HEK293 (cell line): ENCODE results near the gene ZNF280D.

Source experiments
- CTCF ChIA-PET: fragments of 350-600 bp; formaldehyde crosslinking; extraction: SDS; loops from one replicate; lab custom pipeline; 2021; ENCODE audit warnings: antibody characterized with exemption; lab: Yijun Ruan, JAX
- POLR2A ChIA-PET: fragments of 300-600 bp; formaldehyde crosslinking; extraction: SDS; loops from one replicate; lab custom pipeline; 2020; ENCODE audit warnings: antibody characterized with exemption, inconsistent platforms; lab: Yijun Ruan, JAX
- H3K27ac ChIP-seq: fragments of 200-500 bp; sonication (Bioruptor generic); 2 replicates; pipeline ENCODE4 v1.5.1; 2014; ENCODE audit warnings: low read depth, low read length, control low read depth, inconsistent platforms; ENCODE audit errors: extremely low read depth
- H3K36me3 ChIP-seq, 2 experiments: fragments of 200-500 bp in 1 of 2; sonication (Bioruptor generic) in 1 of 2; 1 replicate in 1 of 2; 2 replicates in 1 of 2; pipeline ENCODE4 v1.5.1; 2014 to 2017; ENCODE audit warnings: inconsistent platforms in 2 of 2, low read length in 2 of 2; ENCODE audit not compliant: control insufficient read depth in 2 of 2, insufficient read depth in 1 of 2
- H3K4me1 ChIP-seq: fragments of 200-500 bp; sonication (Bioruptor generic); 2 replicates; pipeline ENCODE4 v1.5.1; 2014; ENCODE audit warnings: mild to moderate bottlenecking, low read length, inconsistent platforms; ENCODE audit not compliant: control insufficient read depth, insufficient read depth
- H3K4me3 ChIP-seq: 2 replicates; pipeline ENCODE4 v1.5.1; 2011; ENCODE audit warnings: low read depth, mild to moderate bottlenecking, control low read depth, low read length, moderate library complexity
- H3K9me3 ChIP-seq: fragments of 200-500 bp; sonication (Bioruptor generic); 2 replicates; pipeline ENCODE4 v1.5.1; 2014; ENCODE audit warnings: low read depth, low read length, inconsistent platforms; ENCODE audit not compliant: control insufficient read depth, insufficient read depth
- HOXD13 ChIP-seq: sonication (generic); formaldehyde crosslinking; IDR thresholded peaks from 2 replicates; pipeline ENCODE4 v1.8.0; 2022; ENCODE audit warnings: missing genetic modification reagents, borderline replicate concordance
- YY1 ChIP-seq: fragments of 450-650 bp; formaldehyde crosslinking; IDR thresholded peaks from 2 replicates; pipeline ENCODE4 v1.5.1; 2018; ENCODE audit warnings: missing biosample characterization, missing genetic modification characterization
- ZBTB20 ChIP-seq: fragments of 450-650 bp; formaldehyde crosslinking; IDR thresholded peaks from 2 replicates; pipeline ENCODE4 v1.5.1; 2016; ENCODE audit warnings: missing biosample characterization, missing genetic modification characterization
- ZBTB21 ChIP-seq: fragments of 450-650 bp; formaldehyde crosslinking; IDR thresholded peaks from 2 replicates; pipeline ENCODE4 v1.5.1; 2017; ENCODE audit warnings: missing biosample characterization, missing genetic modification characterization
- ZNF10 ChIP-seq: fragments of 450-650 bp; formaldehyde crosslinking; IDR thresholded peaks from 2 replicates; pipeline ENCODE4 v1.5.1; 2017; ENCODE audit warnings: missing biosample characterization, missing genetic modification characterization
- ZNF19 ChIP-seq: fragments of 450-650 bp; formaldehyde crosslinking; IDR thresholded peaks from 2 replicates; pipeline ENCODE4; 2016; ENCODE audit warnings: missing biosample characterization, missing genetic modification characterization, low read depth
- ZNF366 ChIP-seq: fragments of 450-650 bp; formaldehyde crosslinking; conservative IDR thresholded peaks from 2 replicates; pipeline ENCODE4 v1.5.1; 2016; ENCODE audit warnings: missing biosample characterization, missing genetic modification characterization
- ZNF416 ChIP-seq: fragments of 450-650 bp; formaldehyde crosslinking; IDR thresholded peaks from 2 replicates; pipeline ENCODE4 v1.5.1; 2016; ENCODE audit warnings: missing biosample characterization, missing genetic modification characterization
- ZNF423 ChIP-seq: fragments of 450-650 bp; formaldehyde crosslinking; IDR thresholded peaks from 2 replicates; pipeline ENCODE4 v1.5.1; 2016; ENCODE audit warnings: missing biosample characterization, missing genetic modification characterization
- ZNF544 ChIP-seq: fragments of 450-650 bp; formaldehyde crosslinking; IDR thresholded peaks from 2 replicates; pipeline ENCODE4 v1.5.0; 2017; ENCODE audit warnings: missing biosample characterization, missing genetic modification characterization
- ZNF561 ChIP-seq: fragments of 450-650 bp; IDR thresholded peaks from 2 replicates; pipeline ENCODE4 v1.5.1; 2018; ENCODE audit warnings: missing biosample characterization, missing genetic modification characterization, borderline replicate concordance
- ZNF571 ChIP-seq: fragments of 450-650 bp; formaldehyde crosslinking; IDR thresholded peaks from 2 replicates; pipeline ENCODE4 v1.5.0; 2017; ENCODE audit warnings: missing biosample characterization, missing genetic modification characterization
- ZNF596 ChIP-seq: fragments of 450-650 bp; IDR thresholded peaks from 2 replicates; pipeline ENCODE4 v1.5.0; 2018; ENCODE audit warnings: missing biosample characterization, mild to moderate bottlenecking, missing genetic modification characterization, moderate library complexity
- ZNF629 ChIP-seq: fragments of 450-650 bp; formaldehyde crosslinking; IDR thresholded peaks from 2 replicates; pipeline ENCODE4 v1.5.1; 2017; ENCODE audit warnings: missing biosample characterization, missing genetic modification characterization
- ZNF707 ChIP-seq: fragments of 450-650 bp; formaldehyde crosslinking; IDR thresholded peaks from 2 replicates; pipeline ENCODE4 v1.5.1; 2016; ENCODE audit warnings: missing biosample characterization, missing genetic modification characterization
- ZNF792 ChIP-seq: fragments of 450-650 bp; formaldehyde crosslinking; IDR thresholded peaks from 2 replicates; pipeline ENCODE4 v1.5.1; 2016; ENCODE audit warnings: missing biosample characterization, missing genetic modification characterization
- ZNF830 ChIP-seq: fragments of 450-650 bp; IDR thresholded peaks from 2 replicates; pipeline ENCODE4 v1.5.0; 2018; ENCODE audit warnings: missing biosample characterization, missing genetic modification characterization, low read depth, mild to moderate bottlenecking, moderate library complexity
- TF ChIP-seq, protein P1 (sequence below): fragments of 450-650 bp; formaldehyde crosslinking; IDR thresholded peaks from 2 replicates; pipeline ENCODE4 v1.5.1; 2016; ENCODE audit warnings: missing biosample characterization, missing genetic modification characterization, low read depth
- TF ChIP-seq, protein P2 (sequence below): fragments of 450-650 bp; formaldehyde crosslinking; IDR thresholded peaks from 2 replicates; pipeline ENCODE4 v1.5.1; 2016; ENCODE audit warnings: missing biosample characterization, missing genetic modification characterization
- TF ChIP-seq, protein P3 (sequence below): fragments of 450-650 bp; IDR thresholded peaks from 2 replicates; pipeline ENCODE4 v1.5.1; 2018; ENCODE audit warnings: missing biosample characterization, missing genetic modification characterization
- TF ChIP-seq, protein P4 (sequence below): fragments of 450-650 bp; formaldehyde crosslinking; IDR thresholded peaks from 2 replicates; pipeline ENCODE4 v1.5.1; 2016; ENCODE audit warnings: missing biosample characterization, missing genetic modification characterization
- TF ChIP-seq, protein P5 (sequence below): fragments of 450-650 bp; formaldehyde crosslinking; IDR thresholded peaks from 2 replicates; pipeline ENCODE4 v1.5.1; 2017; ENCODE audit warnings: missing biosample characterization, missing genetic modification characterization

Gene ZNF280D

DNA sequence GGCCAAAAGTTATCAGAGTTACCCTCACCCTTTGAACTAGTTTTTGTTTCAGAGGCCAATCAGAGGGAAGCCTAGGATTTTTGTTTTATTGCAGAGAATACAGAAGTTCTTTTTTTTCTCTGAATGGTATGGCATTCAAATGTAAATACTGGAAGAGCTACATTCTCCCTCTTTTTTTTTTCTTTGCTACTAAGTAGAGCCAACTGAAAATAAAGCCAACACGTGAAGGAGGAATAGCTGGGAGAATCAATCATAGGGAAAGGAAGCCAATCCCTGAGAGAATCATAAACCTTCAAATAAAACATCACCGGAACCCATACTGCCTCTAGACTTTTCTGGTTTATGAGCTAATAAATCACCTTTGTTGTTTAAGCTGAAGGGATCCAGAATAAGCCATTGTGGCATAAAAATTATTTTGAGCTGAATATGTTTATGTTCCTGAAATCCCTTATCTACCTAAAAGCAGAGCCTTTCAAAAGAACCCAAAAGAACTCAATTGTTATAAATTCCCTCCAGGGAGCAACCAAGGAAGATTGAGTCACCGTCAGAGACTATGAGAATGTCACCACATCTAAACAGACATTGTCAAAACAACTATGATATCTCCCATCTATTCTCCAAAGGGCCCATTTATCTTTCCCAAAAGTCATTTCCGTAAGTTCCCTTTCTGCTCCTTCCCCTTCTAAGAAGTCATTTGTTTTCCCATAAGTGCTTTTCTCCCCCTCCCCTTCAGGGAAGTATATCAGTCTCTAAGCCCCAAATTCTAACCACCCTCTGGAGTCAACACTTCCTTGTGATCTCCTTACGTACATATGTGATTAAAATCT lies 3.8 kb upstream of the ZNF280D start (continued):
- TF ChIP-seq, protein P1, sequence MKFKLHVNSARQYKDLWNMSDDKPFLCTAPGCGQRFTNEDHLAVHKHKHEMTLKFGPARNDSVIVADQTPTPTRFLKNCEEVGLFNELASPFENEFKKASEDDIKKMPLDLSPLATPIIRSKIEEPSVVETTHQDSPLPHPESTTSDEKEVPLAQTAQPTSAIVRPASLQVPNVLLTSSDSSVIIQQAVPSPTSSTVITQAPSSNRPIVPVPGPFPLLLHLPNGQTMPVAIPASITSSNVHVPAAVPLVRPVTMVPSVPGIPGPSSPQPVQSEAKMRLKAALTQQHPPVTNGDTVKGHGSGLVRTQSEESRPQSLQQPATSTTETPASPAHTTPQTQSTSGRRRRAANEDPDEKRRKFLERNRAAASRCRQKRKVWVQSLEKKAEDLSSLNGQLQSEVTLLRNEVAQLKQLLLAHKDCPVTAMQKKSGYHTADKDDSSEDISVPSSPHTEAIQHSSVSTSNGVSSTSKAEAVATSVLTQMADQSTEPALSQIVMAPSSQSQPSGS (tag by site-specific recombination) = no peak
- TF ChIP-seq, protein P2, sequence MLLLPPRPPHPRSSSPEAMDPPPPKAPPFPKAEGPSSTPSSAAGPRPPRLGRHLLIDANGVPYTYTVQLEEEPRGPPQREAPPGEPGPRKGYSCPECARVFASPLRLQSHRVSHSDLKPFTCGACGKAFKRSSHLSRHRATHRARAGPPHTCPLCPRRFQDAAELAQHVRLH = 0 out of 2 replicates have a peak, but pooled peaks have one; percentile 26
- TF ChIP-seq, protein P3, sequence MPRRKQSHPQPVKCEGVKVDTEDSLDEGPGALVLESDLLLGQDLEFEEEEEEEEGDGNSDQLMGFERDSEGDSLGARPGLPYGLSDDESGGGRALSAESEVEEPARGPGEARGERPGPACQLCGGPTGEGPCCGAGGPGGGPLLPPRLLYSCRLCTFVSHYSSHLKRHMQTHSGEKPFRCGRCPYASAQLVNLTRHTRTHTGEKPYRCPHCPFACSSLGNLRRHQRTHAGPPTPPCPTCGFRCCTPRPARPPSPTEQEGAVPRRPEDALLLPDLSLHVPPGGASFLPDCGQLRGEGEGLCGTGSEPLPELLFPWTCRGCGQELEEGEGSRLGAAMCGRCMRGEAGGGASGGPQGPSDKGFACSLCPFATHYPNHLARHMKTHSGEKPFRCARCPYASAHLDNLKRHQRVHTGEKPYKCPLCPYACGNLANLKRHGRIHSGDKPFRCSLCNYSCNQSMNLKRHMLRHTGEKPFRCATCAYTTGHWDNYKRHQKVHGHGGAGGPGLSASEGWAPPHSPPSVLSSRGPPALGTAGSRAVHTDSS (tag by site-specific recombination) = no peak
- TF ChIP-seq ZNF10 = no peak

DNA sequence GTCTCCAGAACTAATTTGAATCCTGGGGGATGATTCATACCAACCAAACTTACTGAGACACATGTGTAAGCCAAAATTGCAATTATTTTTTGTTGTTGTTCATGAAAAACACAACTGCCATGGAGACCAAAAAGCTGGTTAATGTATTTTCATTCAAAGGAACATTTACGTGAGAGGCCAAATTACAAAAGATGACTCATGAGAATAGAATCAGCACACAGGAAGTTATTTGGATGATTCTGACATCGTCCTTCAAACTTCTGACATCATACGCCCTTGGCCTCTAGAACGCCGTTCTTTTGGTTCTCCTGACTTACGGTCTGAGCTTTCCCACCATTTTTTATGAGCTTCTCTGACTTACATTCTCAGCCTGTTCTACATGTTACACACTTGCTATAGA lies 3.0 kb upstream of the ZNF280D start:
- POLR2A ChIA-PET = no interaction called here
- Histone ChIP-seq H3K4me1 (peaks cover 5% of the 10 kb centered on the region), H3K9me3 (no peaks in the 10 kb centered on the region), H3K36me3 (no peaks in the 10 kb centered on the region), H3K27ac (no peak overlapping the region), H3K4me3 (no peak overlapping the region)
- CTCF ChIA-PET = no interaction called here
- TF ChIP-seq ZNF629 (peak; percentile 77), ZNF792 (tag by site-specific recombination) (no peak), ZNF571 (tag by site-specific recombination) (no peak), ZNF596 (peak; percentile 80), ZBTB20 (tag by site-specific recombination) (no peak), YY1 (tag by site-specific recombination) (no peak), ZNF544 (tag by site-specific recombination) (no peak), ZBTB21 (tag by site-specific recombination) (peak; percentile 48; the same call in 1 of the 2 replicates)

DNA sequence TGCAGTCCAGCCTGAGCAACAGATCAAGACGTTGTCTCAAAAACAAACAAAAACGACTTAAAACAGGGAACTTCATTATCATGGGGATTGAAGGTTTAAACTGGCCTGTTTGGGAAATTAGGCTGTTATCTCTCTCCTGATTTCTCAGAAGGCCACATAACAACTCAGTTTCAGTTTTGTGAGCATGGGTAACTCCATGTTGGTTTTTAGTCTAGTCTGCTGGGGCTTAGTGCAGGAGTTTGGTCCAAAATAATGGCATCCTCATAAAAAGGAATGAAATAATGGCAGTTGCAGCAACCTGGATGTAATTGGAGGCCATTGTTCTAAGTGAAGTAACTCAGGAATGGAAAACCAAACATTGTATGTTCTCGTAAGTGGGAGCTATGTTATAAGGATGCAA lies 2.3 kb upstream of the ZNF280D start:
- H3K36me3 ChIP-seq = peaks cover 0 to 2% of the 10 kb centered on the region in 2 experiments; a peak in 1 of 3 replicates
- H3K27ac ChIP-seq = no peak overlapping the region
- POLR2A ChIA-PET = no interaction called here
- TF ChIP-seq ZNF366 (tag by site-specific recombination) (no peak), ZNF423 (tag by site-specific recombination) (no peak), ZNF19 (tag by site-specific recombination) (no peak), ZNF416 (tag by site-specific recombination) (no peak), ZNF707 (tag by site-specific recombination) (no peak), HOXD13 (CRISPR knock-in tag) (no peak), ZNF561 (tag by site-specific recombination) (no peak), ZNF830 (tag by site-specific recombination) (no peak)
- TF ChIP-seq, protein P4, sequence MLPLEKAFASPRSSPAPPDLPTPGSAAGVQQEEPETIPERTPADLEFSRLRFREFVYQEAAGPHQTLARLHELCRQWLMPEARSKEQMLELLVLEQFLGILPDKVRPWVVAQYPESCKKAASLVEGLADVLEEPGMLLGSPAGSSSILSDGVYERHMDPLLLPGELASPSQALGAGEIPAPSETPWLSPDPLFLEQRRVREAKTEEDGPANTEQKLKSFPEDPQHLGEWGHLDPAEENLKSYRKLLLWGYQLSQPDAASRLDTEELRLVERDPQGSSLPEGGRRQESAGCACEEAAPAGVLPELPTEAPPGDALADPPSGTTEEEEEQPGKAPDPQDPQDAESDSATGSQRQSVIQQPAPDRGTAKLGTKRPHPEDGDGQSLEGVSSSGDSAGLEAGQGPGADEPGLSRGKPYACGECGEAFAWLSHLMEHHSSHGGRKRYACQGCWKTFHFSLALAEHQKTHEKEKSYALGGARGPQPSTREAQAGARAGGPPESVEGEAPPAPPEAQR (tag by site-specific recombination) = no peak
- TF ChIP-seq, protein P5, sequence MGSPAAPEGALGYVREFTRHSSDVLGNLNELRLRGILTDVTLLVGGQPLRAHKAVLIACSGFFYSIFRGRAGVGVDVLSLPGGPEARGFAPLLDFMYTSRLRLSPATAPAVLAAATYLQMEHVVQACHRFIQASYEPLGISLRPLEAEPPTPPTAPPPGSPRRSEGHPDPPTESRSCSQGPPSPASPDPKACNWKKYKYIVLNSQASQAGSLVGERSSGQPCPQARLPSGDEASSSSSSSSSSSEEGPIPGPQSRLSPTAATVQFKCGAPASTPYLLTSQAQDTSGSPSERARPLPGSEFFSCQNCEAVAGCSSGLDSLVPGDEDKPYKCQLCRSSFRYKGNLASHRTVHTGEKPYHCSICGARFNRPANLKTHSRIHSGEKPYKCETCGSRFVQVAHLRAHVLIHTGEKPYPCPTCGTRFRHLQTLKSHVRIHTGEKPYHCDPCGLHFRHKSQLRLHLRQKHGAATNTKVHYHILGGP (tag by site-specific recombination) = no peak
- no peaks in the 10 kb centered on the region for H3K9me3 ChIP-seq
- CTCF ChIA-PET = no interaction called here
- H3K4me3 ChIP-seq = no peak overlapping the region
- peaks cover 5% of the 10 kb centered on the region for H3K4me1 ChIP-seq
